GM19035 (cell line): Measurements from ENCODE around the gene CHRNB1.
"Not testable (repeated sequence)": the region's sequence is repeated elsewhere in the genome, so short reads cannot be mapped to it uniquely, and the experiment has no call there.

ENCODE experiments used
- ATAC-seq: cut with Tn5 transposase; IDR thresholded peaks from one replicate; pipeline ENCODE4 v1.9.1; 2021; ENCODE audit not compliant: unreplicated experiment

Gene CHRNB1

DNA sequence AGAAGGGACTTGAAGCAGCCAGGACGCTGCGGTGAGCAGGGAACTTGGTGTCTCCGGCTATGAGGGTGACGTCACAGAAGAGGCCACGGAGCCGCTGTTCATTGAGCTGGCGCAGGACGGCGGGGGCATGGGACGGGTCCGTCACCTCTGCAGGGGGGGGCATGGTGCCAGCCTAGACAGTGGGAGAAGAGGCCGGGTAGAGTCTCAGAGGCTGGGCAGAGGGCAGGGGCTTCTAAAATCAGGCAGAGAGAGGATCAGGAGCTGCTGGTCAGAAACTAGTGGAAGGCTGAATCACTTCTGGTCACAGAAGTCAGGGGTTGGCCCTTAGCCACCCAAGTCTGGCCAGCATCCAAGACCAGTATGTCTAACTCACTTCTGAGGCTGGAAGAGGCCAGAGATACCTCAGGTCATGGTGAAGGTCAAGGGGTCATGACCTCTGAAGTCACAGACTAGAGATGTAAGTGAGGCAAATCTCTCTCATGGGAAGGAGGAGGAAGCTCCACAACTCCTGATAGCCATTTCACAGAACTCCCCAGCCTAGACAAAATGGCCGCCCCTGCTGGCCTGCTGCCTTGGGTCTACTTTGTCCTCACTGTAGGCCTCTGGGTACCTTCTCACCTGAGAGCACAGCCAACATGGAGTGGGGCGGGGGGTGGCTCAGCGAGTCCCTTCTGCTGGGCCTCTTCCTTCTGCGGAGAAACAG, 21.9 kb downstream of the CHRNB1 start:
- ATAC-seq = no peak

DNA sequence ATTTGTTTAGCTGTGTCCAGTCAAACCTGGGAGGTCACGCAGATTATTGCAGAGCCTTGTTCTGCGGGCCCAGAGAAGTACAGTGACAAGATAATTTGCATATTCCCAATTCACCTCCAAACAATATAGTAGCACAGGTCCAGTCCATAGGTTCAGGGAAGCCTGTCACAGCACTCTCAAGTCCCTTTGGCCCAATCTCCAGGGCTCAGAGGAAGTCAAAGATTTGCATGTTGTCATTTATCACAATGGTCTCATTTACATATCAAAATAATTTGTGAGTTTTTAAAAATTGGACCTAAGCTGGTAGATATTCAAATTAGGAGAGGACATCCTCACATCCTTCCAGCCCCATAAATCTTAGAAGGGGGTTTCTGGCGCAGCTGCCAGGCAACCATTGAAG, 22.6 kb downstream of the CHRNB1 start:
- ATAC-seq = no peak

DNA sequence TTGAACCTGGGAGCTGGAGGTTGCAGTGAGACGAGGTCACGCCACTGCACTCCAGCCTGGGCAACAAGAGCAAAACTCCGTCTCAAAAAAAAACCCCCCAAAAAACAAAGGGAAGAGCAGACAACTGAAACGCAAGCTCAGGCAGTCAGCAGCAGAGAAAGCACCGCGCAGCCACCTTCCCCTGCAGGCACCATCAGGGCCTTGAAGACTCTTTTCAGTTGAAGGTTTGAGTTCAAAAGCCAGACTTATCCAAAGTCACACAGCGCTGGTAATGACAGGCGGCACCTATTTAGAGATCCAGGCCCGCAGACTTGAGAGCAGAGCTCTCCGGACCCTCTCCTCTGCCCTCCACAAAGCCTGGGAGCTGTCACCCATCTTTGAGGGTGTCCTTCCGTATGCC, 23.4 kb downstream of the CHRNB1 start:
- no peak for ATAC-seq

DNA sequence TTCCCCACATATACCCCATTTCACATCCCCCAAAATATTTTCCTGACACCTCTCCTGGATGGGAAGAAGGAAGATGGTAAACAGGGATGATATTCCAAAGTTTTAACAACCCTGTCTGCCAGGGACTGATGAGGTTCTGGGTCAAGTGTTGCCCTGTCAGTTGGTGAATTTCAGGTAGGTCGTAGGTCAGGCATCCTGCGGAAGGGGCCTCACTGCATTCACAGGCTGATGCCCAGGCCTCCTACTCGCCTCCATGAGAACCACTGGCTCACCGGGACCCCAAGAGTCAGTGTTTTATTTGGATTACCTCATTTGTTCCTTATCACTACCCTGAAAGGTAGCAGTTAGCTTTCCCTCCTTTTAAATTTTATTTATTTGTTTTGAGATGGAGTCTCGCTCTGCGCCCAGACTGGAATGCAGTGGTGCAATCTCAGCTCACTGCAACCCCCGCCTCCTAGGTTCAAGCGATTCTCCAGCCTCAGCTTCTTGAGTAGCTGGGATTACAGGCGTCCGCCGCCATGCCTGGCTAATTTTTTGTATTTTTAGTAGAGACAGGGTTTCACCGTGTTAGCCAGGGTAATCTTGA, 24.0 kb downstream of the CHRNB1 start:
- no peak for ATAC-seq

DNA sequence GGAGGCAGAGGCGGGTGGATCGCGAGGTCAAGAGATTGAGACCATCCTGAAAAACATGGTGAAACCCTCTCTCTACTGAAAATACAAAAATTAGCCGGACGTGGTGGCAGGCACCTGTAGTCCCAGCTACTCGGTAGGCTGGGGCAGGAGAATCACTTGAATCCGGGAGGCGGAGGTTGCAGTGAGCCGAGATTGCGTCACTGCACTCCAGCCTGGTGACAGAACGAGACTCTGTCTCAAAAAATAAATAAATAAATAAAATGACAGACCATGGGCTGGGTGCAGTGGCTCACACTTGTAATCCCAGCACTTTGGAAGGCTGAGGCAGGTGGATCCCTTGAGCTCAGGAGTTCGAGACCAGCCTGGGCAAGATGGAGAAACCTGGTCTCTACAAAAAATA, 25.0 kb downstream of the CHRNB1 start:
- ATAC-seq = not testable (repeated sequence)

DNA sequence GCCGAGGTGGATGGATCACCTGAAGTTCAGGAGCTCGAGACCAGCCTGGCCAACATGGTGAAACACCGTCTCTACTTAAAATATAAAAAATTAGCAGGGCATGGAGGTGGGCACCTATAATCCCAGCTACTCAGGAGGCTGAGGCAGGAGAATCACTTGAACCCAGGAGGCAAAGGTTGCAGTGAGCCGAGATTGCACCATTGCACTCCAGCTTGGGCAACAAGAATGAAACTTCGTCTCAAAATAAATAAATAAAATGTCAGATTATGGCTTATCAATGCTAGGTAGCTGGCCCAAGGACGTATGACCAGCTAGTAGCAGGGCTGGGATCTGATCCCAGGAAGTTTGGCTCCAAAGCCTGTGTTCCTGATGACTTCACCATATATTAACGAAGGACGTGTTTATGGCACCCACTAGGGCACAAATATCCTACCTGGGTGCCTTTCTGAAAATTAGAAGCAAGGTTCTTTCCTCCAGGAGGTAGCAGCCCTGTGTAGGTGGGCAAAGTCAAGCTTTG, 25.7 kb downstream of the CHRNB1 start:
- not testable (repeated sequence) for ATAC-seq

GRCh38 chr17:7471729-7472128, 26.9 kb downstream of the CHRNB1 start:
- ATAC-seq = no peak

- ATAC-seq = not testable (repeated sequence)
Observed at GRCh38 chr17:7474767-7475166, 29.9 kb downstream of the CHRNB1 start.

DNA sequence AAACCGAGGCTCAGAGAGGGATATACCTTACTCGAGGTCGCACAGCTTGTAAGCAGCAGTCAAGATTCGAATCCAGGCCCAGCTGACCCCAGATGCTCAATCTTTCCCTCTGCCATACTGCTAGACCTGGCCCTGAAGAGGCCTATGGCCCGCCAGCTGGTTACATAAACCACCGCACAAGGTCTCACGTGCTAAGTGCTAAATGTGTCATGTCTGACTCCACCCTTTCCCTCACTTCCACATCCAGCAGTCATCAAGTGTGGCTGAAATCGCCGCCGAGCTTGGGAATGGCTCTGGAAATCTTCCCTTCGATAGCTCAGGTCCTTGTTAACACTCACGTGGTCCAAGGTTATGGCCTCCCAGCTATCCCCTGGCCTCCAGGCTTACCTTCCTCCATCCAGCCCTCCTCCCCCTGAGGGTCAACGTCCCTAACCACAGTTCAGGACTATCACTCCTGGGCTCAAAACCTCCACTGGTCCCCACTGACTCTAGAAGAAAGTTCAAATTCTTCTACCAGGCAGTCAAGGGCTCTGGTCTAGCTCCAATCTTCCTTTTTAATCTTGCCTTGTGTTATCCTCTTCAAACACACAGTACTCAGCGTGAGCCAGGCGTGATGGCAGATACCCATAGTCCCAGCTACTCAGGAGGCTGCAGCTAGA, 31.0 kb downstream of the CHRNB1 start:
- no peak for ATAC-seq

DNA sequence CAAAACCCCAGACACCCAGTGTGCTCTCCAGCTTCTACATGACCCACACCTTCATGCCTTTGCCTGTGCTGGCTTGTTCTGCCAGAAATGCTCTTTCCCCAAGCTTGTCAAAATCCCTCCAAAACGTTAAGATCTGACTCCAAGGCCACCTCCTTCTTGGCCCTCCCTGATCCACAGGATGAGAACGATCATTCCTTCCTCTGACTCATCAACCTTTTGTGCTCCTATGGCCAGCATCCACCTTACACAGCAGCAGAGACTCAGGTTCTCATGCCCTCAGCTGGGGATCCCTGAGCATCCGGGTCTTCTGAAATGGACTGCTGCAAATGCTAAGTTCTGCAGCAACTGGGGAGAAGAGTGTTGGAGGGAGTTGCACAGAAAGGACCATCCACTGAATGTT, 31.6 kb downstream of the CHRNB1 start:
- no peak for ATAC-seq

DNA sequence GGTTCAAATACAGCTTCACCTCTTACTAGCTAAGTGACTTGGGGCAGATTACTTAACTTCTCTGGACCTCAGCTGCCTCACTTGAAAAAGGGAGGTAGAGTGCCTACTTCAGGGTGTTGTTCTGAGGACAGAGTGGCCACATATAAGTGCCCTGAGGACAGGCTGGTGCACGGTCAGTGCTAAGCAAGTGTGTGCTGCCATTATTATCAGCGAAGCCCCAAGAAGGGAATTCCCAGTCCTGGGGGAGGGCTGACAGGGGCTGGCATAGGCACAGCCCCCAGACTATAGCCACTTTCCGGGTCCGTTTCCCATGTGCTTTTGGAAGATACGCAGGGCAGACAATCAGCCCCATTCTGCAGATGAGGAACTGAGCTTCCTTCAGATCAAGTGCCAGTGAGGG, 32.1 kb downstream of the CHRNB1 start:
- ATAC-seq = no peak

GRCh38 chr17:7477392-7478275, 32.8 kb downstream of the CHRNB1 start:
- no peak for ATAC-seq

DNA sequence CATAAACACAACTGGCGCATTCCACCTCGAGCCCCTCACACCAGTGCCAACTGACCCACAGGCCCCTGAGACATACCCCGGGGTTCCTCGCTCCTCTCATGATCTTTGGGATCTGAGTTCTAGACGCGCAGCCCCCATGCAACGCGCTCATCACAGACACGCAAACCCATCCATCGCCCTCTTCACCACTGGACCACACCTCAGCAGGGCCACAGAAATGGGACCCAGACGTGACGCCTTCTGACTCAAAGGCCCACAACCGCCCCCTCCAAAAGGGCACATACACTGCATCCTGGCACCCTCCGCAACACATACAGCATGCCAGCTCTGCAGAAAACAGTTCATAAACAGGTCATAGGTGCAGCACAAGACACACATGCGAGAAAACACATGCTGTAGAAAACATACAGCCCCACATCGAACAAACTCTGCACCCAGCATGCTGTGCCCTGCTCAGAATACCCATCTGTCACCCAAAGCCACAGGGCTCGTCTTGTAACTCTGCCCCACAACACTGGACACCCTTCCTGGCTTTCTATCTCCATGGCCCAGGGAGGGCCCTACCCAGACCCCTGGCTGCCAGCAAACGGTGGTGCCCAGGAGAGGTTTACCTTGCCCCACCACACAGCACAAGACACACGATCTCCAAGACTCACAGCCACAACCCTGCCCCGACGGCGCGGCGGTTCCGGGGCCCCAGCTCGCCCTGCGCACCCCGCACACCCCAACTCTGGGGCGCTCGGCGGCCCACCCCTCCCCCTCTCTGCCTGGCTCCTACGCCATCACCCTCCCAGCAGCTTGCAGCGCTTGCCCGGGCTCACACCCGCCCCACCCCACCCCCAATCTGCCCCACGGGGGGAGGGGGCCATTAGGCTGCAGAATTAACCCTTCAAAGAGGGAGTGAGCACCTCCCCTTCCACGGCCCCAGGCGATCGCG, 33.7 kb downstream of the CHRNB1 start:
- ATAC-seq = no peak

GRCh38 chr17:7479213-7480088, 34.6 kb downstream of the CHRNB1 start, which contains the start of gene ZBTB4:
Gene ZBTB4, minus strand, starts transcription at chr17:7479631. Its CDS starts 12,830 bp downstream, at chr17:7466801.
- no peak for ATAC-seq

DNA sequence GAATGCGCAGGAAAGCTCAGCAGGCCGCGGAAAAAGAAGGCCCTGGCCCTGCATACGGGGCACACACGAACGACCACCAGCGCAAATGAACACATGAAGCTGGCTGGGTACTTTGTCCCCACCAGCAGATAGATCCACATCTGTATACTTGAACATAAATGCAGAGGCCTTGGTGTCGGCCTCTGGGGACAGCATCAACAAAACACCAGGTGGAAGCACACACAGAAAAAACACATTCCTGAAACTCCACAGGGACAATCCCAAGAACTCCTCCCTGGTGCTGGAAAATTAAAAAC, 35.2 kb downstream of the CHRNB1 start:
- ATAC-seq = no peak

DNA sequence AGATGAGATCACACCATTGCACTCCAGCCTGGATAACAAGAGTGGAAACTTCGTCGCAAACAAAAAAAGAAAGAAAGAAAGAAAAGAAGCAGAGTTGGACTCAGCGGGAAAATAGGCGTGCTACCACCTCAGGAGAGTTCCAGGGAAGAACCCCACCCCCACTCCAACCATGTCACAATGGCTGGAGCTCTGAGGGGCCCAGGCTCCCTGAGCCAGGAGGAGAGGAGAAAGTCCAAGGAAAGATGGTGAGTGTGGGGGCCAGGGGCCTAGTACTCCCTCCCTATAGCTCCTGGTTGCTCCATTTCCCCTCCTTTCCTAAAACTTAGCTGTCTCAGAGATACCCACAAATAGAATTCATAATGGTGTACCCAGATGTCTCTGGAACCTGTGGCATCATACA, 36.4 kb downstream of the CHRNB1 start, which contains the start of gene SLC35G6:
TSS of gene SLC35G6 (plus strand) at position 172 of the 400 bp plus-strand sequence. CDS start at position 243, 71 bp downstream.
- ATAC-seq = not testable (repeated sequence)

DNA sequence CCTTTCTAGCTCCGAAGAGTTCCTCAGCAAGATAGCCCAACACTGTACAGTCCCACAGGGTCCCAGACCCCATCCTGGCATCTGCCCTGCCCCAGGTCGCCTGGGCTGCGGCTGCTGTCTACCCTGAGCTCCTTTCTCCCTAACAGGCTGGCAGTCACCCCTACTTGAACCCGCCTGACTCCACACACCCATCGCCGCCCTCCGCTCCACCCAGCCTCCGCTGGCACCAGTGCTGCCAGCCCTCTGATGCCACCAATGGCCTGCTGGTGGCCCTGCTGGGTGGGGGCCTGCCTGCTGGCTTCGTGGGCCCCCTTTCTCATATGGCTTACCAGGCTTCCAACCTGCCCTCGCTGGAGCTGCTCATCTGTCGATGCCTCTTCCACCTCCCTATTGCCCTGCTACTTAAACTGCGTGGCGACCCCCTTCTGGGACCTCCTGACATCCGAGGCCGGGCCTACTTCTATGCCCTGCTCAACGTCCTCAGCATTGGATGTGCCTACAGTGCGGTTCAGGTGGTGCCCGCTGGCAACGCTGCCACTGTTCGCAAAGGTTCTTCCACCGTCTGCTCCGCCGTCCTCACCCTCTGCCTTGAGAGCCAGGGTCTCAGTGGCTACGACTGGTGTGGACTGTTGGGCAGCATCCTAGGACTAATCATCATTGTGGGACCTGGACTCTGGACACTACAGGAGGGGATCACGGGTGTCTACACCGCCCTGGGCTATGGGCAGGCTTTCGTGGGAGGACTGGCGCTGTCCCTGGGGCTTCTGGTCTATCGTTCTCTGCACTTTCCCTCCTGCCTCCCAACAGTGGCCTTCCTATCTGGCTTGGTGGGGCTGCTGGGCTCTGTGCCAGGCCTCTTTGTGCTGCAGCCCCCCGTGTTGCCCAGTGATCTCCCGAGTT, 37.2 kb downstream of the CHRNB1 start:
- not testable (repeated sequence) for ATAC-seq

DNA sequence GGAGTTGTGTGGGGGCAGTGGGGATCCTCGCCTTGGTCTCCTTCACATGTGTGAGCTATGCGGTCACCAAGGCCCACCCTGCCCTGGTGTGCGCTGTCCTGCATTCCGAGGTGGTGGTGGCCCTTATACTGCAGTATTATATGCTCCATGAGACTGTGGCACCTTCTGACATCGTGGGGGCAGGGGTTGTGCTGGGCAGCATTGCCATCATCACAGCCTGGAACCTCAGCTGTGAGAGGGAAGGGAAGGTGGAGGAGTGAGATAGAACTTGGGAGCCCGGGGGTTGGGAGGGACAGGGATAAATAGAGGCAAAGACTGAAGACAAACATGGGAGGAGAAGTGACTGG, 37.9 kb downstream of the CHRNB1 start:
- not testable (repeated sequence) for ATAC-seq
